ENCODE data around the gene MAD1L1.
A peak's percentile ranks its signal among the peaks of the same experiment; 100 is the strongest.

MAD1L1 gene

DNA sequence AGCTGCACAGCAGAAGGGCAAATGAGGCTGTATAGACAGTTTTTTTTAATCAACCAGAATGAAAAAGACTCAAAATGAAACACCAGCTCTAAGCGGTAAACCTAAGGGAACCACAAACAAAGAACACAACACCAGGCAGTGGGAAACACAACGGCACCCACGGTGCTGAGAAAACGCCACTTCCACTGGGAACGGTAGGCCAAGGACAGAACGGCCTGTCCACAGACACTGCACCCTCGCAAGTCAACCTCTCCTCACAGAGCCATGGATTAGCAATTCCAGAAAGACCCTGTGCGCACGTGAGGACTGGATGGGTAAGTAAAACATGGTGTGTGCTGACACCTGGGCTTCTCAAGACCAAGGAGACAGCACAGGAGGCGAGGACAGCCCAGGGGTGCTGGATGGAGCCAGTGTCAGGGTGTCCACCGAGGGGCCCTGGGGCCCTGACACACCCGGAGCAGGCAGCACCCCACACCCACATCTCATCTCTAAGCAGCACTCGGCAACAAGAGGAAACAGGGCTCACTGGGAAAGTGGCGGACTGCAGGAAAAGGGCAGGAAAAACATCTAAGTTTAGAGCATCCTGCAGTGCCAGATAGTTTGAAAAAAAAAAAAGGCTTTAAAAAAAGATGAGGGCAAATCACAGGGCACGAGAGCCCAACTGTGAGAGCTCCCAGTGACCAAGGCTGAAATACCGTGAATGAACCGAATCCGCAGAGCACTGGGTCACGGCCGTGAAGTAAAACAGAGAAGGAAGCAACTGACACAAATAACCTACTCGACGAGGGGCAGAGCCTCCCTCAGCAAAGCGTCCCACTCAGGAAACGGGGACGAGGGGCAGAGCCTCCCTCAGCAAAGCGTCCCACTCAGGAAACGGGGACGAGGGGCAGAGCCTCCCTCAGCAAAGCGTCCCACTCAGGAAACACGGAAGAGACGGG lies 120.2 kb downstream of the MAD1L1 start:
- DNase-seq = no peak

DNA sequence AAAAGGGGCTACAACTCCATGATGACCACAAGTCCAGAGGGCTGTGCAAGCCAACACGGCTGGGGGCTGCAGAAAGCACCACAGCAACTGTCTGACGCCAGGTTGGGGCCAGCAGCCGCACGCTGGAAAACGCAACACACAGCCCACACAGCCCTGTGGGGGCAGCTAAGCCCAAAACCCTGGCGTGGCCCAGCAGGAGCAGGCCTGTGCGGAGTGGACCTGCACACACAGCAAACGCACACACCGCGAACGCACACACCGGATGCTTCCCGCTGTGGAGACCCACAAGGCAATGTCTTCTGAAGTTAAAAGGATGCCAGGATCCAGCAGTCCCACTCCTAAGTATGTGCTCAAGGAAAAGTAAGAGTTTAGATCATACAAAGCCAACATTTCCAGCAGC lies 121.2 kb downstream of the MAD1L1 start:
- no peak for DNase-seq

DNA sequence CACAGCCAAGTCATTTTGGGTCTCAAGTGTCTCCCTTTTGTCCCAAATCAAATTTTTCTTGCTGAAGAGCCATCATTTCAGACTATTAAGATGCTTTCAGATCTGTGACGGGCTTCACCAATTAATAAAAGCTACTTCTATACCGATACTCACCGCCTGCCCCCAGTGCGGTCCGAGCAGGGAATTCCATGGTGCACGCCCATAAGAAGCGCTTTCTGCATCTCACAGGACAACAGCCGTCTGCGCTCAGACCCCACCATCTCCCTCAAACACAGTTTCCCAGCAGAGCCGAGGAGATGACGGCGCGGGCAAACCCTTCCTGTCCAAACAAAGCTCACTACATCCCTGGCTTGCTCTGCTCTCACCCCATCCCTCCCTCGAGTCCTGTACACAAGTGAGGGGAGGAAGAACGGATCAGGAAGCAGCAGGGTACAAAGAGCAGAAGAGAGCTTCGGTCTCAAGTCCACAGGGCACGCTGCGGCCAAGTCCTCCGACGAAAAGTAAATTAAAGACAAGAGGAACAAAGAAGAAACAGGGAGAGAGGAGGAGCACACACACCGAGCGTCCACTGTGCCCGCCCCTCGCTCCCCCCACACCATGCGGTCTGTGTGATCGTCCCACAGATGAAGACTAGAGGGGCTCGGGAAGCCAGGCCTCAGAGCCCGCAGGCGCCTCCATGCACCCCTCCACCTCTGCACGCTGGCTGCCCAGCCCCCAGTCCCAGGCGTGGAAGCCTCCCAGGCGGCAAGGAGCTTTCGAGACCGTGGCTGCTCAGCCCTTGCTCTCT lies 121.9 kb downstream of the MAD1L1 start:
- no peak for DNase-seq

DNA sequence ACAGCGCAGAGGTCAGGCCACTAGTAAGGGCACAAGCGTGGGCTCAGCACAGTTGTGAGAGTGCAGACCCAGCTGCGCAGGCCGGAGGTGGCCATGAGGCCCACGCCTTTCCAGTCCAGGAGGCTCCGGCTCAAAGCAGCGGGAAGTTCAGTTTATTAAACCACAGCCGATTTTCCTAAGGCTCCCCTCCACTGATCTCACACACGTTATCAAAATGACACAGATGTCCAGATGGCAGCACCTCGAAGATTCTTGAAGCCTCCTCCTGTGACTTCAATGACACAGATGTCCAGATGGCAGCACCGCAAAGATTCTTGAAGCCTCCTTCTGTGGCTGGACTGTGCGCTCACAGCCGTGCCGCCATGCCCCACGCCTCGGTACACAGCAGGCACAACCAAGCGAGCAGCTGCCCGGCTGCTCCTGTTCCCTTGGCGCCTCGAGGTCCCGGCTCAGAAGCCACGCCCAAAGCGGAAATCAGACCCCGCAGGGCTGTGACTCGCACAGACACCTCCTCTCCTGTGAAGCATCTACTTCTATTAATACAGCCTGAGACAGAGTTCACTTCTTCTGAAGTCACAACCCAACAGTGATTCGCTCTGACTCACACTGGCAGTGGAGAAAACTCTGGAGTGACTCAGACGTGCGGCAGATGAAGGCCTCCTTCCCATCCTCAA lies 122.7 kb downstream of the MAD1L1 start:
- no peak for DNase-seq

DNA sequence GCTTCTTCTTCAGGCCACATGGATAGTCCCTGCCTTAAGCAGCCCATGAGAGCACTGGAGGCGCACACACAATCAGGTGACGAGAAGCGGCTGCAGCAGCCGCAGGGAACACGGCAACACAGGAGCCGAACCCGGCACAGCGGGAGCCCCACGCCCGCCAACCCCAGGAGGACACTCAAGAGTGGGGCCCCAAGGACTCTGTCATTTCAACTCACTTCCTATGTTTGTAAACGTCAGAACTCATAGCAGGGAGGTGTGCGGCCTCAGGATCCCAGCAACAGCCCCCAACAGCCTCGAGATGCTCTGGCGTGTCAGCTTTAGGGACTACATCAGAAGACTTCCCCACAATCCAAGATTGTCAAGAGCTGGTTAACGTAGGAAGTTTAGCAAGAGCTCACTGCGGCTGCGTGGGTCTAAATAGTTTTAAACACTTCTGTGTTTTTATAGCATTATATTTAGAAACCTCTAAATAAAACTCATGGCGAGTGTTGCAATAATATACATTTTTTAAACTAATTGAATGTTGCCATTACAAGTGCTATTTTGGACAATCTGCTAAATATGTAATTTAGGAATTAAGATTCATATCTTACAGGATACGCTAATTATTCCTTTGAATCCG lies 123.4 kb downstream of the MAD1L1 start:
- no peak for DNase-seq

DNA sequence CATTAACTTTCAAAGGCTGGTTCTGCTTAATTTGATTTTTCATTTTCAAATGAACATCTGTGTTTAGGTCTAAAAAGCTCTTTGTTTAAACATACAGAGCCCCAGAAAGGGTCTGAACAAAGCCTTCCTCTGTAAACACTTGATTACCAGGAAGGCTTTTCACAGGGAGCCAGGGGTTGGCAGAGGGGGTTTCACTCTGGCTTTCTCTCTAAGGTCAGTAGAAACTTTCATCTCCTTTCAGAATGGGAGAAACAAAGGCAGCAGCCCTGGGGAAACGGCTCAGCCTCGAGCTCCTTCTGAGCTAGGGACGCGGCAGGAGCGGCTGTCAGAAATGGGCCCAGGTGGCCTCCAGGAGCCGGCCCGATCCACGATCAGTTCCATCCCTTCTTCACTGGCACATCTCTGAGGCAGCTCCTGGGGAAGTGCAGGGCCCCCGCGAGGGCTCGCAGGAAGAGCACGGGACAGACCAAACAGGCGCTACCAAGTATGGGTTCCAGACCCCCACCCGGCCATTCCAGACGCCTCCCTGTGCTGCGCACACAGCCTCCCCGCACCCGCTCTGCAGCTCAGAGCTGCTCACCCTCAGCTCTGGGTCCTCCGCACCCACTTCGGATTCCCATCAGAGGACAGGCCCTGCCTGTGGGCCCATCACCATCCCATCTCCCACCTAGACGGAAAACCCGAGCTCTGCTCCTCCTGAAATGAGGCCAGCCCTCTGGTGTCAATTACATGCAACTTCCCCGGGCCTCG lies 124.1 kb downstream of the MAD1L1 start:
- DNase-seq = no peak

DNA sequence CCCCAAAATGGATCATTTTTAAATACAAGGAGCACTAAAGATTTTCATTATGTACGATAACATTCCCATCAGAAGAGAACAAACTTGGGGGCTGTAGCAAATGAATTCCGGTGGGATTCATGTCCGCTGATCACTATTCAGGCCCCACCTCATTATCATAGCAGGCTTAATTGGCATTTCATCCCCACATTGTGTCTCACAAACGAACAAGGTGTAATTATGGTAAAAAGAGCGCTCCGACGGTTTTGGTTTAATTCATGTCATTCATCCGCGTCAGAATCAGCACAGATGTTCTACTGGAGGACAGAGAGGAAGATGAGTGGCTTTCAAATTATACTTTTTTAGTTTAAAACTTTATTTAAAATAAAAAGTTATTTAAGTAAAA lies 124.7 kb downstream of the MAD1L1 start:
- no peak for DNase-seq

DNA sequence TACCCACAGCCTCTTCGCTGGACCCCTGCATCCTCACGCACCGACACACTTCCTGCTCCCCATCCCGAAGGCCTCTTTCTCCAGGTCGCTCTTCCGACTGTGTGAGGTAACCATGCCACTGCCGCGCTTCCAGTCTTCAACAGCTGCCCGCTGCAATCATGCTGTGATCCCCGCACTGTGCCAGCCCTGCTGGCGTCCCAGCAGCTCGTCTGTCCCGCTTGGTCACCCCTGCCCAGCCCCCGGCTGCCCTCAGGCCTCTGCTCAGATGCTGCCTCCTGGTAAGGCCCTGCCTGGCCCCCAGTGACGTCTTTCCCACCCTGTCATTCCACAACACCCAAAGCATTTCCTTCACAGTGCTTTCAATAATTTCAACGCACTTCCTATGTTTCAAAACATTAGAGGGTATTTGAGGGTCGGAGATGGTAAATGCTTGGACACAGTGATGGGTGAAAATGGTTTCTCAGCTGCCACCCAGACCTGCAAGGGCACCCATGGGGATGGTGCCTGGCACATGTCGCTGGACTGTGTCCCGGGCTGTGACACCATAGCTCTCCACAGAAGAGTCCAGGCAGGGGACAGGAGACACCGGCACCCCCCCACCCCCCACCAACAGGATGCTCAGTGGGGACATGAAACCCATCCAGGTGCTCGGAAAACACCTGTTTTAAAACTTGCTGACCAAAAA lies 125.2 kb downstream of the MAD1L1 start:
- no peak for DNase-seq

DNA sequence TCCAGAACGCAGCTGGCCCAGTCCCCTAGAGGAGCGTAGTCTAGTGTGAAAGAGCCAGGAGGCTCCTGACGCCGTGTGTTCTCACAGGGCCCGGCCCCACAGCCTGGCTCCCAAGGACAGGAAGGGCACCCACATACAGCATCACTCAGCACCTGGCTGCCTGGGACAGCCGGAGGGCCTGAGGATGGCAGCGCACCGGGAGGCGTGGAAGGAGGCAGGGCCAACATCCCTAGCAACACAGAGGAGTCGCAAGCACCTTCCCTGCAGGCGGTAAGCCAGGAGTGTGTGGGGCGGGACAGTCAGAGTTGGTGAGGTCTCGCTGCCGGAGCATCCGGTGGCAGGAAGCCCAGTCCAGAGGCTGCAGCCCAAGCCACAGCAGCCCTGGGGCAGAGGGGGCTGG lies 125.8 kb downstream of the MAD1L1 start:
- no peak for DNase-seq

DNA sequence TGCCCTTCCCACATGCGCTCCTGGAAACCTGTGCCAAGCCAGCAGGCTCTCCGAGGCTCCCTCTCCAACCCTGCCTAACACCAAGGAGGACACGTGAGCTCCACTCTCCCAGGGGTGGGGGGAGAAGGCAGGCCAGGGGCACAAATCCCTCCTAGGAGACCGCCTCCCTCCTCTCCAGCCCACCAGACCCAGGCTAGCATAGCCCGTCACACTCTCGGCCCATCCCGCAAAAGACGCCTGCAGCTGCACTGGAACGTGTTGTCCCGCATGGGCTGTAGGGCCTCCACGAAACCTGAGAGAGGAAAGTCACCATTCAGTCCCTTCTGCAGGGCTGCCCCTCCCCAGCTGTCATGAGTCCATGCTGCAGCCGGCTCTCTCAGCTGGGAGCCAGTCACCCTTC lies 126.3 kb downstream of the MAD1L1 start:
- DNase-seq = no peak

DNA sequence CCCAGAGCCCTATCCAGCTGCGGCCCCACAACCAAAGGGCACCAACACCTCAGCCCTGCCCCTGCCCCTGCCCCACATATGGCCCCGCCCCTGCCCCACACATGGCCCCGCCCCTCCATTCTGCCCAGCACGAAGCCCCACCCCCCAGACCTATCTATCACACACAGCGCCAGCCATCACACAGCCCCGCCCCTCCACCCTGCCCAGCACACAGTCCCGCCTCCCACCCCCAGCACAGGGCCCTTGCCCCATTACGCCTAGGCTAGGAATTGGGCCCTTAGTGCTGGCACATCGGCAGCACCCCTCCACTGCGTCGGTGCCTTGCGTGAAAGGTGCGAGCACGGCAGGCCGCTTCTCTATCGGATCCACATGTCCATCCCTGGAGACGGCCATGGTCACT lies 126.8 kb downstream of the MAD1L1 start:
- DNase-seq = no peak

DNA sequence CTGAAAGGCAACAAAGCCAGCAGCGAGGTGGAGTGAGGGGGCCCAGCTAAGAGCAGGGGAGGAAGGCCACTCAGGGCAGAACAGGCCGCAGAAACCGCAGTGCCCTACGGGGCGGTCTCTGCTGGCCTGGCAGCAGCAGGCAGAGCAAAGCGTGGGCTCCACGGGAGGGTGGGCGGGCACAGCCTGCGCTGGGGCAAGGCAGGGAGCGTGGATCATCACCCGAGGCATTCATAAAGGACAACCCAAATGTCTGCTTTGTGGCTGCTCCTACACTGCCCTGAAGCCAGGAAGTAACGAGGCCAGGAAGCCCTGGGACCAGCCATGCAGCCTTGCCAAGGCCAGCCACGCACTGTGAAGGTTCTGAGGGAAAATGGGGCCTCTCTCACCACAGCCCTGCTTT lies 127.5 kb downstream of the MAD1L1 start:
- no peak for DNase-seq

DNA sequence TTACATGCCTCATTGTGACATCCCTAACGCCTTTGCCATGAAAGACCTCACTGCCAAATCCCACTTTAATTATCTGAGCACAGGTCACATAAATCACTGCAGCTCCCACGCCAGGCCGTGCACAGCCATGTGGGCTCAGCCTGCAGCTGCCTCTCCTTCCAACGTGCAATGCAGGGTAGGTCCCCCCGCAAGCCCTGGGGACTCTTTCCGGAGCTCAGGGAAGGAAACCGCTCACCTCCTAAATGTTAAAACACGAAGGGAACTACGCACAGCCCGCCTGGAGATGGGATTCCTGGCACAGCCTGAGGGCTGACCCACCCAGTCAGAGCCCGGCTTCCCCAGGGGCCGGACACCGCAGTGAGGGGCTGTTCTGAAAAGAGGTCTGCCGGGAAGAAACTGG lies 128.0 kb downstream of the MAD1L1 start:
- DNase-seq = no peak

DNA sequence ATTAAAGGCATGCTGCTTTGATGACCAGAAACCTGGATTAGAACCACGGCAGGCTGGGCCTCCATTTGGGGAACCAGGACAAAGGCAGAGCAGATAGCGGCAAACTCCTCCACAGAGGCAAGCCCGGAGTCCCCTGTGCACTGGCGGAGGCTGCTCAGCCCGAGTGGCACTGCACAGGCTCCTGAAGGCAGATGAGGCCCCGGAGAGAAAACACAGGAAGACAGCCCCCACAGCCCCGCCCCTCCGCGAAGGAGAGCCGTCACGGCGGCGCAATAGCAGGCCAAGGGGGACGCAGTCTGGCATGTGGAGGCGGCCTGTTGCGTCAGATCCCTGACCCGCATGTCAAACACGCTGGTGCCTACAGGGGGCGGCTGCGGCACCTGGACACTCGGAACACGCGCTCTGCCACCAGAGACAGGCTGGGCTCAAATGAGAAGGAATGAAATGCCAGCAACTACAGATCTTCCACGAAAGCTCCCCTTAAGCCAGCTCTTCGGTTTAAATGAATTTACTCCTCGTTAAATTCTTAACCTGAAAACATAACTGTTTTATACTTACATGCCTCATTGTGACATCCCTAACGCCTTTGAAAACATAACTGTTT lies 128.5 kb downstream of the MAD1L1 start:
- DNase-seq = peak; percentile 42

DNA sequence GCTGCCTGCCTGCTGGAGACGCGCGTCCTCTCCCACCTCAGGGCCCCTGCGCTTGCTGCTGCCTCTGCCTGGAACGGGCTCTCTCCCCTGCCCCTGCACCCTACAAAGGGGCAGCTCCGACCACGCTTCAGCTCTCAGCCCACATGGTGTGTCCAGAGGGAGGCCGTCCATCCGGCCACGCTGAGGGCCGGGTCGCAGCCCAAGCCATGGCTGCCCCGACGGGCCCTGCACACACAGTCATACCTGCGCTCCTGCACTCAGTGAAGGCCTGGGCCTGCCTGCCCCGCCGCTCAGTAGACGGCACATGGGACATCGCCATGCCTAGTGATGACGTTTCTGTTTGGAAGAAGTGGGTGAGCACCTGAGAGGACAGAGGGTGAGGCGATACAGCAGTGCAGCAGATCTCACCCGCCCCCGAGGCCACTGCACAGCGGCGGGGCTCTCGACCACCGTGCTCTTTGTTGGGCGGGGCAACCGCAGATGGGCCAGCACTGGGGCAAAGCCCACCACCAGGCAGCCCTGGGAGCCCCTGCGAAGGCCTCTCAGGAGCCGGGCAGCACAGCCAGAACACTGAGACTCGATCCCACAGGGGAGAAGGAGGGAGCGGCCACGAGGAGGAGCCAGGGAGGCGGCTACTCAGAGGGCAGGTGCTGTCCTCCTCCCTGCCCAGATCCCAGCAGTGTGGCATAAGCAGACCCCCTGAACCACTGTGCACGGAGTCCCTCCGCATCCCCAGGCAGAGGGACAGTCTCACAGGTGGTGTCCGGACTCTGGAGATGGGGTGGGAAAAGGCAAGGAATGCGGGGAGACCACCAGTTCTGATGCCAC lies 129.5 kb downstream of the MAD1L1 start:
- DNase-seq = no peak

DNA sequence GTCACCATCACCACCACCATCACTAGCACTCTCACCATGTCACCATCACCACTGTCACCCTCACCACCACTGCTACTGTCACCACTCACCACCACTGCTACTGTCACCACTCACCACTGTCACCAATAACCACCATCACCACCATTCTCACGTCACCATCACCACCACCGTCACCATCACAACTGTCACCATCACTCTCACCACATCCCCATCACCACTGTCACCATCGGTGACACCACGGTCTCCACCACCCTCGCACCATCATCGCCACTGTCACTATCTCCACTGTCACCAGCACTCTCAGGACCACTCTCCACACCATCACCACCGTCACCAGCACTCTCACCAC lies 130.4 kb downstream of the MAD1L1 start:
- DNase-seq = no peak

DNA sequence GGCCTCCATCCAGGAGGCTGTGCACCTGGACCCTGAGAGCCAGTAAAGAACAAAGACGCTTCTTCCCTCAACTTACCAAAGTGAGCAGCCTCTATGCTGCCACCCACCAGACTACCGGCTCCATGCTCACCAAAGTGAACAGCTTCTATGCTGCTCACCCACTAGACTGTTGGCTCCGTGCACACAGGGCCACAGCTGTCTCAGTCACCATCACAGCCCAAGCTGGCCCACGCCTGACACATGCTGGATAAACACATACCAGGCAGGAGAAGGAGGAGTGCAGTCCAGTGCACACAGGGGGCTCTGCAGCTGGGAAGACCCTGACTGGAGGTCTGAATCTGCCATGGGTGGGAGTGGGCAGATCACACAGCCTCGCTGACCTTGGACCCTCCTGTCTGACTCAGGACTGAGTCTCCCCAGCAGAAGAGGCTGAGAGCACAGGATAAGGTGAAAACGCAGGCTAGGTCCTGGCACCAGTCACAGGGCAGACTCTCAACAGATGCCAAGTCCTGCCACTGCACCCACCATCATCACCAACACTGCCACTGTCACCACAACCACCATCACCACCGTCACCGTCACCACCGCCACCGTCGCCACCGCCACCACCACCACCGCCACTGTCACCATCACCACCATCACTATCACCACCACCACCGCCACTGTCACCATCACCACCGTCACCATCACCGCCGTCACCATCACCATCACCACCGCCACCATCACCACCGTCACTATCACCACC lies 130.9 kb downstream of the MAD1L1 start:
- no peak for DNase-seq

DNA sequence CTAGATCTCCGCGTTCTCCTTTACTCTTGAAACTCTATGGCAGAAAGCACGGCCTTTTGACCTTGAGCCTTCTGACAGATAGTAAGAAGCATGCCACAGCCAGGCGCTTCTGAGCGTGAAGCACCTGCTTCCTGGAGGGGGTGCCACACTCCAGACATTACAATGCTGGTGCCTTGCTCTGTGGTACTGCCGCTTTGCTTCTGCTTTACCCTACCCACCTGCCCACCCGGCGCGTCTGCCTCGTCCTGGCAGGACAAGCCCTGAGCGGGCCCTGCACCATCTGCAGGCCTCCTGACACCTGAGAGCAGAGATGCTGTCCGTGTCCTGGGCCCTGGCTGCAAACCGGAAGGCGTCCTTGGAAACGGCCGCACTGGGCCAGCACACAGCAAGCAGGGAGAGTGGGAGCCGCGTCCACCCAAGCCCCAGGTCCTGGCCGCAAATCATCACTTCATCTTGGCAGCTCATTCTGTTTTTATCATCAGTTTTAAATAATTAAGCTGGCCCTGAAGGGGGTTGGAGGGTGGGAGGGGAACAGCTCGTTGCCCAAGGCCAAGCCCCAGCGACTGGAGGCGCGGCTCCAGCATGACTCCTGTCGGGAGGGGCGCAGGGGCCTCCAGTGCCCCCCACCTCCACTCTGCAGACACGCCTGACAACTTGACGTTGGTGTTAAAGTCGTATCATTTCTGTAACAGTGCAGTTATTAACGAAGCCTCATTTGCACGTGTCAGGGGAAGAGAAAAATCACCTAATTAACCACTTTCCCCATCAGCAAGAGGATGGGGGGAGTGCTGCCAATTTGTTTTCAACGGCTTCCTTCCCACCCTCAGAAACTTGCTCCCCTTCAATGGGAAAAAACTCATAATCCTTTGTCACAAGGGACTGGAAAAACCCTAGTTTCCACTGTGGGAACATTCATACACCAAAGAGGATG lies 132.2 kb downstream of the MAD1L1 start:
- DNase-seq = peak; percentile 17

Data from activated gamma-delta T cell treated with Interleukin-2 at 50 U/mL for 16 hours (primary cell).